ENCODE measurements around the gene IGSF22.

IGSF22 gene

DNA sequence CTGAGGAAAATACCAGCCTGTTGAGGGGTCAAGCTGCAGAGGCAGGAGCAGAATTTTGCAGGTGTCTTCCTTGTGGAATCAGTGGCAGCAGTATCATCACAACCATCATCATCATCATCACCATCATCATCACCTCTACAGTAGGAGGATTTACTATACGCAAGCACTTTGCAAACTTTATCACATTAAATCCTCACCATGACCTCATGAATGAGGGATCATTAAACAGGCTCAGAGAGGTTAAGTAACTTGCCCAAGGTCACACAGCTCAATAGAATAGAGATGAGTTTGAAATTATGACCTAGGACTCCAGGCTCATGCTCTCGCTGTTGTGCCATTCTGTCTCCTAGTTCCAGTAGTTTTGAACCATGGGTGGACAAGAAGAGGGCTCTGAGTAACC lies 40.0 kb upstream of the IGSF22 start:
- Histone ChIP-seq H3K9ac (ENCODE audit: low read length in 5 of 5) (no peak overlapping the region), H3K9me3 (ENCODE audit: control insufficient read depth in 5 of 5, low read length in 5 of 5) (no peaks in the 10 kb centered on the region), H3K4me1 (ENCODE audit: control insufficient read depth in 5 of 5, insufficient read depth in 5 of 5, low read length in 5 of 5) (peaks cover 0 to 4% (median 0%) of the 10 kb centered on the region in 5 donors), H3K4me3 (ENCODE audit: low read depth in 1 of 5, low read length in 5 of 5) (no peak overlapping the region), H3K36me3 (ENCODE audit: control insufficient read depth in 5 of 5, insufficient read depth in 5 of 5, low read length in 5 of 5) (no peaks in the 10 kb centered on the region), H3K27ac (ENCODE audit: low read depth, low read length) (no peak overlapping the region), H3K27me3 (ENCODE audit: control insufficient read depth in 5 of 5, insufficient read depth in 4 of 5, low read length in 5 of 5) (peaks cover 0 to 3% (median 2%) of the 10 kb centered on the region in 5 donors)

DNA sequence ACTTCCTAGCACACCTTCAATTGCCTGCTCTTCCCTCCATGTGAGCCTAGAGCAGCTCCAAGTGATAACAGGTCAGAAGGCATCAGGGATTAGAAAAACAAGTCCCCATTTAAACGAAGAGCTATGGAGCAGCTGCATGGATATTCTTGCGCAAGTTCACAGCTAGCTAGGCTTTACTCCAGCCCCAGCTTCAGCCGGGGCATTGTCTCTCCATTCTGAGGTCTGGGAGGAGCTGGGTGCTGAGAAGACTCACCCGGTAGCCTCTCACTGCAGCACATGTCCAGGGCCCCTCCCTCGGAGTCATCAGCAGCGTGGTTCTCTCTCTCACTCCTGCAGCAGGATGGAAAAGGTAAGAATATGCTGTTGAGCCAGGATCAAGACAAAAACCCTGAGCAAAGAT lies 39.6 kb upstream of the IGSF22 start:
- no peak overlapping the region for H3K27ac ChIP-seq (ENCODE audit: low read depth, low read length)
- peaks cover 0 to 4% (median 0%) of the 10 kb centered on the region in 5 donors for H3K4me1 ChIP-seq (ENCODE audit: control insufficient read depth in 5 of 5, insufficient read depth in 5 of 5, low read length in 5 of 5)
- H3K9ac ChIP-seq (ENCODE audit: low read length in 5 of 5): no peak overlapping the region
- no peaks in the 10 kb centered on the region for H3K9me3 ChIP-seq (ENCODE audit: control insufficient read depth in 5 of 5, low read length in 5 of 5)
- no peaks in the 10 kb centered on the region for H3K36me3 ChIP-seq (ENCODE audit: control insufficient read depth in 5 of 5, insufficient read depth in 5 of 5, low read length in 5 of 5)
- H3K27me3 ChIP-seq (ENCODE audit: control insufficient read depth in 5 of 5, insufficient read depth in 4 of 5, low read length in 5 of 5): peaks cover 0 to 3% (median 0%) of the 10 kb centered on the region in 5 donors
- H3K4me3 ChIP-seq (ENCODE audit: low read depth in 1 of 5, low read length in 5 of 5): no peak overlapping the region

DNA sequence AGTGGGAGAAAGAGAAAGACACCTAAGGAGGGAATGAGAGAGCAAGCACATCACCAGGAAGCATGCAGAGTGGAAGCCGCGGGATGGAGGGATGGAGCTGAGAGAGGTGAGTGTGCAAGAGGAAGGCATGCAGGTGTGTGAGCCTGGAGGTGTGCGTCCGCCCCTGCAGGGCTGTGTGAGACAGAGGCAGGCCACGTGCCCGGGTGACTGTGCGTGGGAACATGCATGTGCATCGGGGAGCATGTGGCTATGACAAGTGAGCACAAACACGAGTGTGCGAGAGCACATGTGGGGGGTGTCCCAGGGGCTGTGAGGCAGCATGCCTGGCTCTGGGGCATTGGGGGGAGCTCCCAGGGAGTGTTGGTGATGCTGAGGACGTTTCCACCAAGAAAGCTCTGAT lies 35.8 kb upstream of the IGSF22 start:
- H3K4me1 ChIP-seq (ENCODE audit: control insufficient read depth in 5 of 5, insufficient read depth in 5 of 5, low read length in 5 of 5): no peaks in the 10 kb centered on the region

DNA sequence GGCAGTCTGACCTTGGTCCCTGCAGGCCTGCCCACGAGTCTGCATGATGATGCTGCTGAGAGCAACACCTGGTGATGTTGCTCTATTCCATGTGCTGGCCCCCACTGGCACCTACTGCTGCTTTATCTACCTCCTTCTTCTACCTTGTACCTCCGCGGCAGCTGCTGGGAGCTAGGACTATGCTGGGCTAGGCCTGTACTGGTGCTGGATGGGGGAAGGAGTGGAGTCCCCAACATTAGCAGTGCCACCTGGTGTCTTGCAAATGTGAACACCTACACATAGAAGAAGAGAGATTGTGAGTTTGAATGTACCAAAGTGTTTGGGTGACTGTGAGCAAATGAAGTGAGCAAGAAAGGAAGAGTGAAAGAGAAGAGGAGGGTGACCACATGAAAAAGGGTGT lies 35.2 kb upstream of the IGSF22 start:
- H3K27me3 ChIP-seq (ENCODE audit: control insufficient read depth in 5 of 5, insufficient read depth in 4 of 5, low read length in 5 of 5): peaks cover 0 to 3% (median 0%) of the 10 kb centered on the region in 5 donors
- no peaks in the 10 kb centered on the region for H3K4me1 ChIP-seq (ENCODE audit: control insufficient read depth in 5 of 5, insufficient read depth in 5 of 5, low read length in 5 of 5)
- H3K27ac ChIP-seq (ENCODE audit: low read depth, low read length): no peak overlapping the region
- H3K36me3 ChIP-seq (ENCODE audit: control insufficient read depth in 5 of 5, insufficient read depth in 5 of 5, low read length in 5 of 5): no peaks in the 10 kb centered on the region
- no peak overlapping the region for H3K4me3 ChIP-seq (ENCODE audit: low read depth in 1 of 5, low read length in 5 of 5)
- H3K9ac ChIP-seq (ENCODE audit: low read length in 5 of 5): no peak overlapping the region
- no peaks in the 10 kb centered on the region for H3K9me3 ChIP-seq (ENCODE audit: control insufficient read depth in 5 of 5, low read length in 5 of 5)

More for the DNA sequence above, 35.8 kb upstream of the IGSF22 start:
- peaks cover 0 to 3% (median 0%) of the 10 kb centered on the region in 5 donors for H3K27me3 ChIP-seq (ENCODE audit: control insufficient read depth in 5 of 5, insufficient read depth in 4 of 5, low read length in 5 of 5)
- H3K36me3 ChIP-seq (ENCODE audit: control insufficient read depth in 5 of 5, insufficient read depth in 5 of 5, low read length in 5 of 5): no peaks in the 10 kb centered on the region
- H3K9me3 ChIP-seq (ENCODE audit: control insufficient read depth in 5 of 5, low read length in 5 of 5): no peaks in the 10 kb centered on the region
- H3K4me3 ChIP-seq (ENCODE audit: low read depth in 1 of 5, low read length in 5 of 5): no peak overlapping the region
- no peak overlapping the region for H3K9ac ChIP-seq (ENCODE audit: low read length in 5 of 5)
- H3K27ac ChIP-seq (ENCODE audit: low read depth, low read length): no peak overlapping the region

DNA sequence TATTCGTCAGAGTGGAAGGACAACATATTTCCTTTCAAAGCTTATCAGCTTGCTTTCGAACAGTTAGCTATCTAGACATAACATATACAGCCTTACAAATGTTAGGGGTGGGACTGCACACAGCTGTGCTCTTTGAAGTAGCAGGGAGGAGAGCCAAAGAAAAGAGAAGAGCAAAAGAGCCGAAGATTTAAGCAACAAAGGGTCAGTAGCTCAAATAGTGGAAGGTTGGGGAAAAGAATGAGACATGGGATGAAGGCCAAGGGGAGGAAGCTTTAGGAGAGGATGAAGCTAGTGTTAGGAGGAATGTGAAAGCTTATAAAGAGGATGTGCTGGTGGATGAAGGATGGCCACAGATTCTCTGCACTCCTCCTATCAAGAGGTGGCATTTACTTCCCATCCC lies 31.8 kb upstream of the IGSF22 start:
- Histone ChIP-seq H3K4me1 (ENCODE audit: control insufficient read depth in 5 of 5, insufficient read depth in 5 of 5, low read length in 5 of 5) (no peaks in the 10 kb centered on the region), H3K4me3 (ENCODE audit: low read depth in 1 of 5, low read length in 5 of 5) (no peak overlapping the region), H3K36me3 (ENCODE audit: control insufficient read depth in 5 of 5, insufficient read depth in 5 of 5, low read length in 5 of 5) (no peaks in the 10 kb centered on the region), H3K27me3 (ENCODE audit: control insufficient read depth in 5 of 5, insufficient read depth in 4 of 5, low read length in 5 of 5) (no peaks in the 10 kb centered on the region), H3K27ac (ENCODE audit: low read depth, low read length) (no peak overlapping the region), H3K9ac (ENCODE audit: low read length in 5 of 5) (no peak overlapping the region), H3K9me3 (ENCODE audit: control insufficient read depth in 5 of 5, low read length in 5 of 5) (no peaks in the 10 kb centered on the region)

DNA sequence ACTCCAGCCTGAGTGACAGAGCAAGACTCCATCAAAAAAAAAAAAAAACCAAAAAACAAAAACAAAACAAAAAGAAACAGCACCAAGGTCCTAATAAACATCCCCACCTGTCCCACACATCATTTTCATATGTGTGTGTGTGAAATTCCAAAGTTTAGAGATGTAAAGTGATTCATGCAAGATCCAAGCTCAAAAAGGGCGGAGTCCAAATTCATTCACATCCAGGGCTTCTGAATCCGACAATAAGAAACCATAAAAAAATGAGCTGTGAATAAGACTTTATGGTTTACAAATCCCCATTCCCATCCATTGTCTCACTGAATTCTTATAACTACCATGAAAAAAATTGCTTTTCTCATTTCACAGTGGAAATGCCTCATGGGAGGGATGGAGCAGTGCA lies 30.9 kb upstream of the IGSF22 start:
- no peaks in the 10 kb centered on the region for H3K9me3 ChIP-seq (ENCODE audit: control insufficient read depth in 5 of 5, low read length in 5 of 5)
- H3K4me3 ChIP-seq (ENCODE audit: low read depth in 1 of 5, low read length in 5 of 5): no peak overlapping the region
- no peak overlapping the region for H3K27ac ChIP-seq (ENCODE audit: low read depth, low read length)
- H3K4me1 ChIP-seq (ENCODE audit: control insufficient read depth in 5 of 5, insufficient read depth in 5 of 5, low read length in 5 of 5): no peaks in the 10 kb centered on the region
- H3K9ac ChIP-seq (ENCODE audit: low read length in 5 of 5): no peak overlapping the region
- no peaks in the 10 kb centered on the region for H3K27me3 ChIP-seq (ENCODE audit: control insufficient read depth in 5 of 5, insufficient read depth in 4 of 5, low read length in 5 of 5)
- H3K36me3 ChIP-seq (ENCODE audit: control insufficient read depth in 5 of 5, insufficient read depth in 5 of 5, low read length in 5 of 5): no peaks in the 10 kb centered on the region

DNA sequence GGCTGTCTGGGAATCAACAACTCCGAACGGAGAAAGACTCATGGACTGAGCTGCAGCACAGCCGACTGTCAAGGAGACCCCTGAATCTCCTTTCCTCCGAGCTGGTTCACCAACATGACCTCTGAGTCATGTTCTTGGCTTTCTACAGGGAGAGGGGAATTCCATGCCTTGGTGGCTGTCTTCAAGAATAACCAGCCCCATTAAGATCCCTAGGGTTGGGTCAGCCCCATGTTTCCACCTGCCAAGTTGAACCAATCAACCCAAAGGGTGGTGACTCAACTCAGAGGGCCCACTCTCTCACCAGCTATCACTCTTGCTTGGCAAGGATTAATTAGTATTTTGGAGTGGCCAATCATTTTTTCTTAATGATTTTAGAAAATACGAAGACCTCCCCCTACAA lies 28.3 kb upstream of the IGSF22 start:
- Histone ChIP-seq H3K36me3 (ENCODE audit: control insufficient read depth in 5 of 5, insufficient read depth in 5 of 5, low read length in 5 of 5) (no peaks in the 10 kb centered on the region), H3K27ac (ENCODE audit: low read depth, low read length) (no peak overlapping the region), H3K4me1 (ENCODE audit: control insufficient read depth in 5 of 5, insufficient read depth in 5 of 5, low read length in 5 of 5) (peaks cover 0 to 7% (median 5%) of the 10 kb centered on the region in 5 donors), H3K9ac (ENCODE audit: low read length in 5 of 5) (no peak overlapping the region), H3K4me3 (ENCODE audit: low read depth in 1 of 5, low read length in 5 of 5) (no peak overlapping the region), H3K27me3 (ENCODE audit: control insufficient read depth in 5 of 5, insufficient read depth in 4 of 5, low read length in 5 of 5) (no peaks in the 10 kb centered on the region), H3K9me3 (ENCODE audit: control insufficient read depth in 5 of 5, low read length in 5 of 5) (no peaks in the 10 kb centered on the region)

DNA sequence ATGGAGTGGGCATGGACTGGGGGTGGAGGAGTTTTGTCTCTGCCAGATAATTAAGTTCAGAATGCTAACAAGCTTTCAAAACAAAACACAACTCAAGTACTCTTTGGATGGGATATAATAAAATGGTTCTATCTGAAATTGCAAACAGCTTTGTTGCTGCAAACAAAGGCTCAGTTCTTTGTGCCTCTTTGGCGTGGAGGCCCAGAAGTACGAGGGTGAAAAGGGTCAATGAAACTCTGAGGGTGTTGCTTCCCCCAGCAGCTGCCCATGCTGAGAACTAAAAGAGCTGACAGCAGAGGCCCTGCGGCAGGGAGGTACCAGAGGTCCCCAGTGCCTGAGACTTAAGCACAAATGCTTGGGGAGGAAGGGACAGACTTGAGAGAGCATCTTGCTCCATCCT lies 26.5 kb upstream of the IGSF22 start:
- Histone ChIP-seq H3K4me1 (ENCODE audit: control insufficient read depth in 5 of 5, insufficient read depth in 5 of 5, low read length in 5 of 5) (peaks cover 0 to 8% (median 5%) of the 10 kb centered on the region in 5 donors), H3K9ac (ENCODE audit: low read length in 5 of 5) (no peak overlapping the region), H3K27ac (ENCODE audit: low read depth, low read length) (no peak overlapping the region)

DNA sequence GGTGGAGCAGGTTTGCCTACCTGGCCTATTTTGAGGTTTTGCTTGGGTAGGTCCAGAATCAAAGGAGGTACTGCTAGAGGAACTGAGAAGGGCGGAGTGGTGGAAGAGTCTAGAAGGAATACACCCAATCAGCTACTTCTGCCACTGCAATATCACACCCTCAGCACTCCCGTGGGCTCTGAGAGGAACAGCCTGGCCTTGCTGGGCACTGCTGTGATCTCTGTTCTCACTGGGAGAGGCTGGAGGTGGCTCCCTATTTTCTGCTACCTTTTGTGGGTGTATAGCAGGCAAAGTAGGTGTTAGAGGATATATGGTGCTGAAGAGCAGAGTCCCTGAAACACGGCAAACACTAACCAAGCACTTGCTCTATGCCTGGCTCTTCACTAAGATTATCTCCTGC lies 25.0 kb upstream of the IGSF22 start:
- no peak overlapping the region for H3K4me3 ChIP-seq (ENCODE audit: low read depth in 1 of 5, low read length in 5 of 5)
- peaks cover 0 to 8% (median 5%) of the 10 kb centered on the region in 5 donors for H3K4me1 ChIP-seq (ENCODE audit: control insufficient read depth in 5 of 5, insufficient read depth in 5 of 5, low read length in 5 of 5)
- no peaks in the 10 kb centered on the region for H3K36me3 ChIP-seq (ENCODE audit: control insufficient read depth in 5 of 5, insufficient read depth in 5 of 5, low read length in 5 of 5)
- no peak overlapping the region for H3K27ac ChIP-seq (ENCODE audit: low read depth, low read length)
- H3K27me3 ChIP-seq (ENCODE audit: control insufficient read depth in 5 of 5, insufficient read depth in 4 of 5, low read length in 5 of 5): no peaks in the 10 kb centered on the region
- no peaks in the 10 kb centered on the region for H3K9me3 ChIP-seq (ENCODE audit: control insufficient read depth in 5 of 5, low read length in 5 of 5)
- H3K9ac ChIP-seq (ENCODE audit: low read length in 5 of 5): no peak overlapping the region

More for the DNA sequence above, 26.5 kb upstream of the IGSF22 start:
- no peaks in the 10 kb centered on the region for H3K27me3 ChIP-seq (ENCODE audit: control insufficient read depth in 5 of 5, insufficient read depth in 4 of 5, low read length in 5 of 5)
- H3K4me3 ChIP-seq (ENCODE audit: low read depth in 1 of 5, low read length in 5 of 5): no peak overlapping the region
- H3K36me3 ChIP-seq (ENCODE audit: control insufficient read depth in 5 of 5, insufficient read depth in 5 of 5, low read length in 5 of 5): no peaks in the 10 kb centered on the region
- H3K9me3 ChIP-seq (ENCODE audit: control insufficient read depth in 5 of 5, low read length in 5 of 5): no peaks in the 10 kb centered on the region

DNA sequence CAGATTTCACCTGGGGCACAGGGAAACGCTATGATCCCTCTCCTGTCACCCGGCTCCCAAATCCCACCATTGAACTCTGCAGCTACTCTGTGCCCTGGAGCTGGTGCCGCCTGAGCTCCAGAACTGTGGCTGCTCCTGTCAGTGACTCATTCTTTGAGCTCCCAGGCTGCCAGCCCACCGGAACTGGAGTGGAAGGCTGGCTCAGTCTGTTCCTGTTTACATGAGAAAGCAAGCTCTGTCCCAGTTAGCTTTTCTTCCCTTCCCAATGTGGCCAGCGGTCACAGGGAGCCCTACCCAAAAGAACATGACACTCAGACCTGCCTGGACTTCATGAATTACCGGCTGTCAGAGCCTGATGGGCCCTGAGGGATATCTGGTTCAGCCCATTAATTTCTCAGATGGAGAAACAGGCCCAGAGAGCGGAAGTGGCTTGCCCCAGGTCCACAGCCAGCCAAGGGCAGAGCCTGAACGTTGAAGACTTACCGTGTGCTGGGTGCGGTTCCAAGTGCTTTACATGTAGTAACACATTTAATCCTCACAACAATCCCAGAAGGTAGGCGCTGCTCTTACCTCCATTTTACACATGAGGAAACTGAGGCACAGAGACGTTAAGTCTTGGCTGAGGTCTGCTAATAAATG lies 23.8 kb upstream of the IGSF22 start:
- Histone ChIP-seq H3K9me3 (ENCODE audit: control insufficient read depth in 5 of 5, low read length in 5 of 5) (no peaks in the 10 kb centered on the region), H3K4me3 (ENCODE audit: low read depth in 1 of 5, low read length in 5 of 5) (no peak overlapping the region), H3K27ac (ENCODE audit: low read depth, low read length) (no peak overlapping the region), H3K9ac (ENCODE audit: low read length in 5 of 5) (no peak overlapping the region), H3K27me3 (ENCODE audit: control insufficient read depth in 5 of 5, insufficient read depth in 4 of 5, low read length in 5 of 5) (no peaks in the 10 kb centered on the region), H3K36me3 (ENCODE audit: control insufficient read depth in 5 of 5, insufficient read depth in 5 of 5, low read length in 5 of 5) (no peaks in the 10 kb centered on the region), H3K4me1 (ENCODE audit: control insufficient read depth in 5 of 5, insufficient read depth in 5 of 5, low read length in 5 of 5) (peaks cover 0 to 8% (median 5%) of the 10 kb centered on the region in 5 donors)
